Panc1 (cell line): Measurements from ENCODE around the gene TMEM63C.
A peak's percentile ranks its signal among the peaks of the same experiment; 100 is the strongest.

Experiments
- CTCF ChIP-seq: fragments of 450-650 bp; IDR thresholded peaks from 2 replicates; pipeline ENCODE4 v1.5.1; 2017; ENCODE audit warnings: mild to moderate bottlenecking
- POLR2AphosphoS5 ChIP-seq: IDR thresholded peaks from 2 replicates; pipeline ENCODE4 v1.6.1; 2012; ENCODE audit warnings: mild to moderate bottlenecking, low read depth, low read length, moderate library complexity
- TCF7L2 ChIP-seq: IDR thresholded peaks from 2 replicates; pipeline ENCODE4 v1.6.1; 2011; ENCODE audit warnings: mild to moderate bottlenecking, low read depth, low read length, inconsistent platforms

DNA sequence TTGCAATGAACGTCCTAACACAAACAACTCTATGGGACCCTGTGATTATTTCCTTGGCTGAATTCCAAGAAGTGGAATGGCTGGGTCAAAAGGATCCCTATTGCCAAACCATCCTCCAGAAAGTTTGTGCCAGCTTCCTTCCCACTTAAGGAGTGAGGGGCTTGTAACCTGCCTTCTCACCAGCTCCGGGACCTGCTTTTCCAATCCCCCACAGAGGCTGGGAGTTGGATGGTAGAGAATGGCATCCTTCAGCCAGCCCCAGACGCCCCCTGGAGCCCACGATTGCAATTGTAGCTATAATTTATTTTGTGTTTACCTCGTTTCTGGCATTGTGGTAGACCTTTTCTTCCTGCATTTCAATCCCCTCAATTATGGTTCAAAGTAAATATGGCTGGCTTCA lies 30.4 kb upstream of the TMEM63C start:
- TF ChIP-seq TCF7L2 (no peak), POLR2AphosphoS5 (no peak), CTCF (peak; percentile 73)
